T1000 (cell line): Measurements from ENCODE around the gene DIRAS1.

ENCODE experiments used
- DNase-seq: peaks from one replicate; lab custom pipeline; 2025; ENCODE audit warnings: mixed read lengths; lab: John Stamatoyannopoulos, UW

Gene DIRAS1, protein sequence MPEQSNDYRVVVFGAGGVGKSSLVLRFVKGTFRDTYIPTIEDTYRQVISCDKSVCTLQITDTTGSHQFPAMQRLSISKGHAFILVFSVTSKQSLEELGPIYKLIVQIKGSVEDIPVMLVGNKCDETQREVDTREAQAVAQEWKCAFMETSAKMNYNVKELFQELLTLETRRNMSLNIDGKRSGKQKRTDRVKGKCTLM

GRCh38 chr19:2720777-2721569, at the start of gene DIRAS1:
DIRAS1 (minus strand) TSS chr19:2721372; CDS start chr19:2717806, 3,566 bp downstream.
- no peak for DNase-seq

DNA sequence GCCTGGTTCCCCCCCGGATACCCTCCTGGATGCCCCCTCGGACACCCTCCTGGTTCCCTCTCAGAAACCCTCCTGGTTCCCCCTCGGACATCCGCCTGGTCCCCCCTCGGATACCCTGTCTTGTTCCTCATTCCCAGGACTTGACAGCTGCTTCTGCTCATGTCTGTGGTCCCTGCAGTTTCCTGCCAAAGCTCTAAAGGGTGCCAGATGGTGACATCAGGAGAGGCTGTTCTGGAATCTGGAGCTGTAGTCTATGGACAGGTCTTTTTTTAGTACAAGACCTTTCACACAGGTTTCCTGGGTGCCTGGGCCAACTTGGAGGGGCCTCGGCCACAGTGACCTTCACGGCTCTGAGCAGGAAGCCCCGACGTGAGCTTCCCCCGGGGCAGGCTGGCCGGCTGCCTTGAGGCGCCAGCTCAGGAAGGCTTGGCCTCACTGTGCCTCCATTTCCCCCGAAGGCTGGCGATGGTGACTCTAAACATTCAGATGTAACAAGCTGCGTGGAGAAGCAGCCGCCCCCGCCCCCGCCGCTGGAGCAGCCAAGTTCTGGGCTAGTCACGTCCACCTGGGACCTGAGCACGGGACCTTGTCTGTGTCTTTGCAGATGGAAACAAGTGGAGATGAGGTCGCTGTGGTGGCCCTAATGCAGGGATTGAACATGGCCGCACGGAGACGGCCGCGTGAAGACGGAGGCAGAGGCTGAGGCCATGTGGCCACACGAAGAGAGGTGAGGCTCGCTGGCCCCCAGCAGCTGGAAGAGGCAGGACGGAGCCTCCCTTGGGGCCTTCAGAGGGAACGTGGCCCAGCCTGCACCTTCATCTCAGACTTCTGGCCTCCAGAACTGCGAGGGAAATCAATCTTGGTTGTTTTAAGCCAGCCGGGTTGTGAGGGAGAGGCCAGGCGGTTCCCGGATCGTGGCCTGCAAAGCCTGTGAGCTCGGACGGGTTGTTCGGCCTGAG, 49.2 kb upstream of the DIRAS1 start:
- no peak for DNase-seq

DNA sequence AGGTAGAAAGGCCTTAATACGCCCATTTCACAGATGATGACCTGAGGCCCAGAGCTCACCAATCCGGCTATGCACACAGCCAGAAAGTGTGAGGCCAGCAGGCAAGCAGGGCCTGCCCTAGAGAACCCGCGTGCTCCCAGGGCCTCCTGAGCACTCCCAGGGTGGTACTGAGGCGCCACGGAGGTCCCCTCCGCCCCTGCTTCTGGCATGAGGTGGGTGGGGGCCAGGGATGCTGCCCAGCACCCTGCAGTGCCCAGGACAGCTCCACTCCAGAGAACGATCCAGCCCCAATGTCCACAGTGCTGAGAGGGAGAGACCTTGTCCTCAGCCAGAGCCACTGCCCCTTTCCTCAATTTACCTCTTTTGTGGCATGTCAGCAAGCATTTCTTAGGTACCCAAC, 48.0 kb upstream of the DIRAS1 start:
- DNase-seq, result no peak

GRCh38 chr19:2768365-2769132, 47.4 kb upstream of the DIRAS1 start:
- no peak for DNase-seq

GRCh38 chr19:2767688-2768087, 46.5 kb upstream of the DIRAS1 start:
- DNase-seq, result no peak

DNA sequence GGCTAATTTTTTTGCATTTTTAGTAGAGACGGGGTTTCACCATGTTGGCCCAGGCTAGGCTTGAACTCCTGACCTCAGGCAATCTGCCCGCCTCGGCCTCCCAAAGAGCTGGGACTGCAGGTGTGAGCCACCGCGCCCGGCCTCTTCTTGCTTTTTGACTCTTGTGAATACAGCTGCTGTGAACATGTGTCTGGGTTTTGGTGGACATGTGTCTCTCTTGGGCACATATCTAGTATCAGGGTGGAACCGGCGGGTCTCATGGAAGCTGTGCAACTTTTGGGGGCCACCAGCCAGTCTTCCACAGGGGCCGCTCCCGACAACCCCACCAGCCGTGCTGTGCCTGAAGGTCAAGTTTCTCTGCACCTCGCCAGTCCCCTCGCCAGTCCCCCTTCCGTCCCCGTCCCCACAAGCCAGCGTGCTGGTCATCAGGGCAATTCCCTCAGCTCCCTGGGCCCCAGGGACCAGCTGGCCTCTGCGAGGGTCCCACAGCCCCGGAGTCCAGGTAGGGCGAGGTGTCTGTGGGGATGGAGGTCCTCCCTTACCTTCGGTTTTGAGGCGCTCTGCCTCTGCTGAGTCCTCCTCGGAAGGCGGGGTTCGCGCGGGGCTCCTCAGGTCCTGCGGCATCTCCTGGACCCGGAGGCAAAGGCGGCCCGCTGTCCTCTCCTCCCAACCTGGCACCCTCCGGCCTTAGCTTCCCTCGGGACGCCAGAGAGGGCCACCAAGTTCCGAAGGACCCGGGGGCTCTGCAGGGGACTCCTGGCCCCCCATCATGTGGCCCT, 45.6 kb upstream of the DIRAS1 start:
- no peak for DNase-seq

DNA sequence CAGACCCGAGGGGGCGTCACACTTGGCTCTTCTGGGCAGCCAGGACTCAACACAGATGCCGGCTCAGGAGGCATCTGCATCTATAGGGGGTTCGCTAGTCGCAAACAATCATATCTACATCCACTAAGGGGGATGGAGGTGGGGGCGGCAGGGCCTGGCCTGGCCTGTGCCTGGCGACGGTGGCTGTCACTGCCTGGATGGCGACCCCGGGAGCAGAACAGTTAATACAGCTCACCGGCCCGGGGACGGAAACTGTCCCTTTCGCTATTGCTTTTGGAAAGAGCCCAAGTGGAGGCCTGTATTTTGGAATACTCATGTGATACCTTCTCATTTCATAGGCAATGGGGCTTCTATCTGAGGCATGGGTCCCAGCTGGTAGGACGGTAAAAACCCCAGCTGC, 44.2 kb upstream of the DIRAS1 start:
- no peak for DNase-seq

- no peak for DNase-seq
Observed at GRCh38 chr19:2764945-2765344, 43.8 kb upstream of the DIRAS1 start.

- DNase-seq, result no peak
Observed at GRCh38 chr19:2763687-2764086, 42.5 kb upstream of the DIRAS1 start.

GRCh38 chr19:2762783-2763496, 41.8 kb upstream of the DIRAS1 start:
- DNase-seq, result no peak

GRCh38 chr19:2761876-2762782, 41.0 kb upstream of the DIRAS1 start:
- no peak for DNase-seq

DNA sequence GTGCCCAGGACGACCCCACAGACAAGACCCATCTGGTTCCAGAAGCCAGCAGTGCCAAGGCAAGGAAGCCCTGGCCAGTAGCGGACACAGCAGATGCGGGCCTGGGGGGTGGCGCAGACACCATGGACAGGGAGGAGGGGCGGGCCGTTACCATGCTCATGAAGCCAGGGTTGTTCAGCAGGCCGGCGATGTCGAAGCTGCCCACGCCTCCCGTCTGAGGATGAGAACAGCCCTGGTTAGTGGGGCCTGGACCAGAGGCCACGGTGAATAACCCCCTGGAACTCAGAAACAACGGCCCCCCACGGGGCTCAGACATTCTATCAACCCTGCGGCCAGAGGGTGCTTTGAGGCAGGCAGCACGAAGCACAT, 40.1 kb upstream of the DIRAS1 start:
- DNase-seq, result no peak

DNA sequence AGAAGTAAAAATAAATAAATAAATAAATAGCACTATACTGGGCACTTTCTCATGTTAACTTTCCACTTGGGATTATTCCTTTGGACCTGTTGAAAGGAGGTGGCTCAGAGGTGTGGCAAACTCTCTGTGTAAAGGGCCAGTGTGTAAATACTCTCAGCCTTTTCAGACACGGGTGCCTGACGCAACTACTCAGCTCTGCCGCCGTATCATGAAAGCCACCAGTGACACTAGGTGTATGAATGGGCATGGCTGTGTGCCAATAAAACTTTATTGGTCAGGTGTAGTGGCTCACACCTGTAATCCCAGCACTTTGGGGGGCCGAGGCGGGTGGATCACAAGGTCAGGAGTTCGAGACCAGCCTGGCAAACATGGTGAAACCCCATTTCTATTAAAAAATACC, 38.8 kb upstream of the DIRAS1 start:
- no peak for DNase-seq

- DNase-seq, result no peak
Observed at GRCh38 chr19:2759362-2759761, 38.2 kb upstream of the DIRAS1 start.

DNA sequence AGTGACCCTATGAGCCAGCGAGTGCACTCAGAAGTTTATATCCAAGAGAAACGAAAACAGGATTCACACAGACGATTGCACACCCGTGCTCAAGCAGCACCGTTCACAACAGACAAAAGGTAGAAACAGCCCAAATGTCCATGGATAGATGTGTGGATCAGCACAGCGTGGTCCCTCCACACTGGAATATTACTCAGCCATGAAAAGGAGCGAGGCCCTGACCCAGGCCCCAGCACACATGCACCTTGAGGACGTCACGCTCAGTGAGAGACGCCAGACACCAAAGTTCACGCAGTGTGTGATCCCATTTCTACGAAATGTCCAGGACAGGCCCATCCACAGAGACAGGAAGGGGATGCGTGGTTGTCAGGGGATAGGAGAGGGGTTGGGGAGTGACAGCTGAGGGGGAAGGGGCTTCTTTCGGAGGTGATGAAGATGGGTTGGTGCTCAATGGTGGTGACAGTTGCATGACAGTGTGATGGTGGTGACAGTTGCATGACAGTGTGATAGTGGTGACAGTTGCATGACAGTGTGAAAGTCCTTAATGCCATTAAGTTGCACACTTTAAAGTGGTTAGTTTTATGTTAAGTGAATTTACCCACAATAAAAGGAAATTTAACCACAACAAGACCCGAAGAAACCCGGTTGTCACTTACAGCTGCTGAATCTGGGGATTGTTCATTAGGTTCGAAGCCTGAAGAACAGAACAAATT, 37.6 kb upstream of the DIRAS1 start:
- DNase-seq, result no peak

DNA sequence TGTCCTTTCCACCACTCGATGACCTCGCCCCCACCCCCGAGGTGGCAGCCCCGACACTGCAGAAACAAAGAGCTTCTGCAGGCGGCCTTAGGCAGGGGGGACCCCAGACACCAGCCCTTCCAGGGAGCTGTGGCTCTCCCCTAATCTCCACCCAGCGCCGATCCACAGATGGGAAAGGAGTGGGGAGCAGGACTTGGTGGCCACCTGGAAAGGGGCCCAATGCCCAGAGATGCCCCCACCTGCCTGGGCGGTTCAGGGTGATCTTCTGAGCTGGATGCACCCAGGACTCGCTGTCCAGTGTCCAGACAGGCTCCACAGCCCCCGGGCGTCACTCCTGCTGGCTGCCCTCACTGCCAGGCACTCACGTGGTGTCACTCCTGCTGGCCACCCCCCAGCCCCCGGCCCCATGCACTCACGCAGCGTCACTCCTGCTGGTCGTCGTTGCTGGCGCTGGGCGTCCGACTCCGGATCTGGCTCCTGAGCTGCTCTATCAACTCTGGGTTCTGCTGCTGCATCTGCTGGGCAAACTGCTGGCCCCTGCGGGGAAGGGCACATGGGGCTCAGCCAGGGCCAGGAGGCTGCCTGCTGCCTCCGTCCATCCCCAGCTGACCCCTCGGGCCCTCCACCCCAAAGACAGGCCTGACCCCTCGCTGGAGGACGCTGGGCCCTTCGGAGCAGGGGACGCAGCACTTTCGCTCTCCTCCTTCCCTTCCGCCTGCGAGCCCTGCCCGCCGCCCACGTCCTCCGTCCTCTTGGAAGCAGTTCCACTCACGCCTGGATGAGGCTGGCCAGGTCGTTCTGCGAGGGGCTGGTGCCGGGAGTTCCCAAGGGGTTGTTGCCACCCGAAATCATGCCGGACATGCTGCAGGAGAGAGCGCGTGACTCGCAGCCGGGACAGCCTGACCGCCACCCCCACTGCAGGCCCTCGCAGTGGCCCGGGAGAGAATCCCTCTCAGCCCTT, 36.0 kb upstream of the DIRAS1 start:
- no peak for DNase-seq

GRCh38 chr19:2756477-2756876, 35.3 kb upstream of the DIRAS1 start:
- no peak for DNase-seq
